Endothelial cell of umbilical vein (primary cell): ENCODE measurements around the gene TANGO6. TPM values are rescaled to one million over a fixed set of nuclear protein-coding genes. Genes with fewer than 3 reads are reported as not detected.

ENCODE experiments used
- BruUV-seq: library from RNA; stranded (reverse); fragments of 400-500 nt; replicated peaks from 2 replicates; lab custom pipeline; 2021; lab: Mats Ljungman, UMichigan
- CTCF ChIA-PET: fragments of 300-600, 350-600 bp; sonication (Branson Sonifier 250); formaldehyde crosslinking; loops from one replicate; lab custom pipeline; 2021; ENCODE audit warnings: antibody characterized with exemption, inconsistent platforms; lab: Charles Lee
- POLR2A ChIA-PET: fragments of 300-600, 350-600 bp; sonication (Branson Sonifier 250); formaldehyde crosslinking; loops from one replicate; lab custom pipeline; 2021; ENCODE audit warnings: antibody characterized with exemption, inconsistent platforms; lab: Charles Lee
- DNase-seq: peaks from one replicate; pipeline ENCODE4 v3.0.0-alpha.2; 2011; ENCODE audit warnings: low read depth, low spot score
- FAIRE-seq: peaks from 2 replicates; lab custom pipeline; 2011; peaks lifted over from hg19 to GRCh38; lab: Jason Lieb, UNC
- H2AFZ ChIP-seq: 2 replicates; pipeline ENCODE4 v1.6.0; 2012; ENCODE audit warnings: low read depth, low read length, control low read depth, inconsistent platforms
- H3K27ac ChIP-seq: 2 replicates; pipeline ENCODE4 v1.5.1; 2011; ENCODE audit warnings: low read depth, mild to moderate bottlenecking, control low read depth, low read length, moderate library complexity; ENCODE audit not compliant: insufficient read depth
- H3K27me3 ChIP-seq, 2 experiments: 2 replicates each; pipeline versions ENCODE4 v1.6.0 to v1.6.1; 2011; ENCODE audit warnings: low read length in 2 of 2, mixed read lengths in 1 of 2; ENCODE audit not compliant: control insufficient read depth in 2 of 2, insufficient read depth in 2 of 2
- H3K36me3 ChIP-seq, 2 experiments: 2 replicates in 1 of 2; 3 replicates in 1 of 2; pipeline ENCODE4 v1.5.1; 2011; ENCODE audit warnings: low read length in 2 of 2, mild to moderate bottlenecking in 1 of 2, moderate library complexity in 1 of 2; ENCODE audit not compliant: control insufficient read depth in 2 of 2, insufficient read depth in 2 of 2; ENCODE audit errors: extremely low read depth in 1 of 2
- H3K4me1 ChIP-seq: 3 replicates; pipeline ENCODE4 v1.5.1; 2011; ENCODE audit warnings: mild to moderate bottlenecking, low read length; ENCODE audit not compliant: control insufficient read depth, insufficient read depth; ENCODE audit errors: extremely low read depth
- H3K4me2 ChIP-seq: 2 replicates; pipeline ENCODE4 v1.6.1; 2011; ENCODE audit warnings: low read length, control low read depth, mixed read lengths; ENCODE audit not compliant: insufficient read depth
- H3K4me3 ChIP-seq, 3 experiments: fragments of 200-600 bp in 1 of 3; sonication (generic), shearing (Covaris generic) in 1 of 3; replicated peaks in 1 of 3; 2 replicates each; pipeline ENCODE4 v1.5.1; 2011 to 2016; ENCODE audit warnings: control low read depth in 3 of 3, low read length in 3 of 3, mild to moderate bottlenecking in 2 of 3, inconsistent platforms in 1 of 3, low read depth in 1 of 3, moderate library complexity in 1 of 3; ENCODE audit not compliant: insufficient read depth in 1 of 3
- H3K79me2 ChIP-seq: 2 replicates; pipeline ENCODE4 v1.6.0; 2012; ENCODE audit warnings: low read length, inconsistent platforms; ENCODE audit not compliant: control insufficient read depth, insufficient read depth
- H3K9ac ChIP-seq: replicated peaks from 2 replicates; pipeline ENCODE3; 2011; ENCODE audit warnings: low read length, control low read depth; ENCODE audit not compliant: insufficient read depth; ENCODE audit errors: extremely low read depth
- H3K9me1 ChIP-seq: replicated peaks from 3 replicates; pipeline ENCODE4 v1.6.0; 2011; ENCODE audit warnings: mild to moderate bottlenecking, low read length; ENCODE audit not compliant: control insufficient read depth, insufficient read depth; ENCODE audit errors: extremely low read depth
- H3K9me3 ChIP-seq: replicated peaks from 2 replicates; pipeline ENCODE4 v1.5.1; 2012; ENCODE audit warnings: low read length, inconsistent platforms; ENCODE audit not compliant: control insufficient read depth, insufficient read depth
- H4K20me1 ChIP-seq: replicated peaks from 2 replicates; pipeline ENCODE3; 2011; ENCODE audit warnings: mild to moderate bottlenecking, low read length; ENCODE audit not compliant: control insufficient read depth, insufficient read depth; ENCODE audit errors: extremely low read depth
- EZH2 ChIP-seq: IDR thresholded peaks from 2 replicates; pipeline ENCODE4 v1.6.1; 2012; ENCODE audit warnings: borderline replicate concordance, low read depth, mild to moderate bottlenecking, moderate library complexity, low read length, inconsistent platforms; ENCODE audit not compliant: severe bottlenecking
- FOS ChIP-seq: IDR thresholded peaks from 2 replicates; pipeline ENCODE4 v1.6.1; 2011; ENCODE audit warnings: mild to moderate bottlenecking, low read length, moderate library complexity, borderline replicate concordance; ENCODE audit not compliant: insufficient read depth
- GATA2 ChIP-seq: IDR thresholded peaks from 2 replicates; pipeline ENCODE4 v1.7.0; 2011; ENCODE audit warnings: low read depth, mild to moderate bottlenecking, moderate library complexity, mixed read lengths, low read length; ENCODE audit not compliant: insufficient read length, insufficient read depth
- JUN ChIP-seq: IDR thresholded peaks from 2 replicates; pipeline ENCODE4 v1.6.1; 2011; ENCODE audit warnings: borderline replicate concordance, low read depth; ENCODE audit not compliant: insufficient read length, insufficient read depth
- MYC ChIP-seq: IDR thresholded peaks from one replicate; pipeline ENCODE4 v1.6.1; 2011; ENCODE audit warnings: mild to moderate bottlenecking, low read depth, low read length
- POLR2A ChIP-seq: IDR thresholded peaks from 2 replicates; pipeline ENCODE4 v1.6.1; 2012; ENCODE audit warnings: low read depth, mild to moderate bottlenecking, control low read depth, low read length
- POLR2AphosphoS5 ChIP-seq: IDR thresholded peaks from 2 replicates; pipeline ENCODE4 v1.6.1; 2012; ENCODE audit warnings: low read depth, mild to moderate bottlenecking, control low read depth, low read length, moderate library complexity; ENCODE audit not compliant: insufficient read depth
- dilution Hi-C: fragments of 300-500 bp; cut with MboI; formaldehyde crosslinking; loops from one replicate; pipeline ENCODE4 v1.15.0; 2019; ENCODE audit warnings: low sequenced_read_pairs; ENCODE audit not compliant: extremely low pct_ligation_motif_present
- intact Hi-C: fragments of 100-400 bp; cut with micrococcal nuclease; formaldehyde crosslinking; loops from one replicate; pipeline ENCODE4 v1.10.0; 2022
- polyA plus RNA-seq, 4 experiments: library from polyadenylated mRNA; depleted of rRNA in 3 of 4; stranded (reverse) in 3 of 4; unstranded in 1 of 4; fragments of >200 nt; gene quantifications; 2 replicates each; pipeline versions ENCODE4 v1.2.1 to v1.2.3, GENCODE V29; 2011 to 2012; ENCODE audit warnings: missing spikeins in 1 of 4
- total RNA-seq: library from RNA; stranded (reverse); gene quantifications from 2 replicates; pipeline ENCODE4 v1.2.3, GENCODE V29; 2021
- TF ChIP-seq, protein P1 (sequence below): IDR thresholded peaks from 2 replicates; pipeline ENCODE4 v1.6.1; 2011; ENCODE audit not compliant: insufficient read depth, insufficient read length
- TF ChIP-seq, protein P2 (sequence below), 2 donors: IDR thresholded peaks; 1 replicate in 1 of 2; 2 replicates in 1 of 2; pipeline ENCODE4 v1.5.1; 2011; ENCODE audit warnings: low read length in 2 of 2, mild to moderate bottlenecking in 2 of 2, moderate library complexity in 2 of 2, control low read depth in 1 of 2, inconsistent platforms in 1 of 2, low read depth in 1 of 2; ENCODE audit not compliant: insufficient read depth in 1 of 2; ENCODE audit errors: extremely low read depth in 1 of 2

TANGO6 gene
- total and polyA plus RNA-seq, 2 donors (not counting 3 experiments of a cell fraction or from before 2014, with no cell fraction given) = 6.7 to 21.2 TPM

DNA sequence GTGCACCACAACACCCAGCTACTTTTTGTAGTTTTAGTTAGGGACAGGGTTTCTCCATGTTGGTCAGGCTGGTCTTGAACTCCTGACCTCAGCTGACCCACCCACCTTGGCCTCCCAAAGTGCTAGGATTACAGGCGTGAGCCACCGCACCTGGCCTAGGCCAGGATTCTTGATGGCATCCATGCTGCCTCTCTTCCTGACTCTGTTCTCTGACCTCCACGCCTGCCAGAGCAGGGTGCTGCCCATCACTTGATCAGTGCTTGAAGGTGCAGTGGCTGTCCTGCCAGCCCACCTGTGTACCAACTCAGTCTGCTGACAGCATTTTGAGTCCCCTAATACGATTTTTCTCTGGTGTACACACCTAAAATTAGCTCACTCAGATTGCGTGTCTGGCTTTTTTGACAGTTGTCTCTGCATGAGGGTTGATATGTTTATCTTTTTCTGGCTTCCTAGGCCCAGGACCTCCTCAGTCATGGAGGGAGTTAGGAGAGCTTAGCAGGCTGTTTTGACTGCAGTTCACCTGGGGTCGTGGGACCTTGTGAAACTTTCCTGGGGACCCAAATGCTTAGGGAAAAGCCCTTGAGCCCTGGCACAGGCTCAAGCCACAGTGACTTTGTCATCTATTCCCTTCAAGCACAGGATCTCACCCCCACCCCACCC is 268.0 kb downstream of the TANGO6 start:
- TF ChIP-seq MYC = no peak
- TF ChIP-seq, protein P1, sequence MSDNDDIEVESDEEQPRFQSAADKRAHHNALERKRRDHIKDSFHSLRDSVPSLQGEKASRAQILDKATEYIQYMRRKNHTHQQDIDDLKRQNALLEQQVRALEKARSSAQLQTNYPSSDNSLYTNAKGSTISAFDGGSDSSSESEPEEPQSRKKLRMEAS = no peak
- TF ChIP-seq, protein P2, sequence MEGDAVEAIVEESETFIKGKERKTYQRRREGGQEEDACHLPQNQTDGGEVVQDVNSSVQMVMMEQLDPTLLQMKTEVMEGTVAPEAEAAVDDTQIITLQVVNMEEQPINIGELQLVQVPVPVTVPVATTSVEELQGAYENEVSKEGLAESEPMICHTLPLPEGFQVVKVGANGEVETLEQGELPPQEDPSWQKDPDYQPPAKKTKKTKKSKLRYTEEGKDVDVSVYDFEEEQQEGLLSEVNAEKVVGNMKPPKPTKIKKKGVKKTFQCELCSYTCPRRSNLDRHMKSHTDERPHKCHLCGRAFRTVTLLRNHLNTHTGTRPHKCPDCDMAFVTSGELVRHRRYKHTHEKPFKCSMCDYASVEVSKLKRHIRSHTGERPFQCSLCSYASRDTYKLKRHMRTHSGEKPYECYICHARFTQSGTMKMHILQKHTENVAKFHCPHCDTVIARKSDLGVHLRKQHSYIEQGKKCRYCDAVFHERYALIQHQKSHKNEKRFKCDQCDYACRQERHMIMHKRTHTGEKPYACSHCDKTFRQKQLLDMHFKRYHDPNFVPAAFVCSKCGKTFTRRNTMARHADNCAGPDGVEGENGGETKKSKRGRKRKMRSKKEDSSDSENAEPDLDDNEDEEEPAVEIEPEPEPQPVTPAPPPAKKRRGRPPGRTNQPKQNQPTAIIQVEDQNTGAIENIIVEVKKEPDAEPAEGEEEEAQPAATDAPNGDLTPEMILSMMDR (IDR thresholded peaks at IDR 0.05; ENCODE audit: extremely low read depth in 1 of 2, insufficient read depth in 1 of 2, low read depth in 1 of 2, low read length in 2 of 2) = no peak
- no peak for TF ChIP-seq POLR2AphosphoS5
- no peak for TF ChIP-seq GATA2
- no peak for TF ChIP-seq FOS
- TF ChIP-seq JUN = no peak
- TF ChIP-seq POLR2A = no peak
- TF ChIP-seq EZH2 = no peak
- H2AFZ ChIP-seq = no peak overlapping the region
- H3K36me3 ChIP-seq = peaks cover 0 to 5% of the 10 kb centered on the region in 2 experiments
- no peak overlapping the region for H3K4me2 ChIP-seq
- intact Hi-C loops = no loop called here
- CTCF ChIA-PET = interaction anchor here (1.1 to 4.2 kb wide), 8 partner anchors 10 to 411 kb away, joined by 3 to 45 read pairs (median 10); no protein-coding TSS in a partner anchor
- H3K4me1 ChIP-seq = peaks cover 20% of the 10 kb centered on the region
- POLR2A ChIA-PET = no interaction called here
- H3K4me3 ChIP-seq = no peak overlapping the region
- no peaks in the 10 kb centered on the region for H3K9me3 ChIP-seq
- DNase-seq (no peak), FAIRE-seq (no peak)
- H4K20me1 ChIP-seq = no peaks in the 10 kb centered on the region
- dilution Hi-C loops = no loop called here
- H3K79me2 ChIP-seq = no peaks in the 10 kb centered on the region
- H3K27me3 ChIP-seq = no peaks in the 10 kb centered on the region
- no peak overlapping the region for H3K9ac ChIP-seq
- H3K9me1 ChIP-seq = no peaks in the 10 kb centered on the region
- H3K27ac ChIP-seq = no peak overlapping the region
- no TSS peak for BruUV-seq
